ENCODE measurements around the gene ENG. TPM values are rescaled to one million over a fixed set of nuclear protein-coding genes. Genes with fewer than 3 reads are reported as not detected.
A peak's percentile ranks its signal among the peaks of the same experiment; 100 is the strongest.

The ENG gene
- total and polyA plus RNA-seq, 2 experiments from 2014 or later = 1.4 to 2.6 TPM

DNA sequence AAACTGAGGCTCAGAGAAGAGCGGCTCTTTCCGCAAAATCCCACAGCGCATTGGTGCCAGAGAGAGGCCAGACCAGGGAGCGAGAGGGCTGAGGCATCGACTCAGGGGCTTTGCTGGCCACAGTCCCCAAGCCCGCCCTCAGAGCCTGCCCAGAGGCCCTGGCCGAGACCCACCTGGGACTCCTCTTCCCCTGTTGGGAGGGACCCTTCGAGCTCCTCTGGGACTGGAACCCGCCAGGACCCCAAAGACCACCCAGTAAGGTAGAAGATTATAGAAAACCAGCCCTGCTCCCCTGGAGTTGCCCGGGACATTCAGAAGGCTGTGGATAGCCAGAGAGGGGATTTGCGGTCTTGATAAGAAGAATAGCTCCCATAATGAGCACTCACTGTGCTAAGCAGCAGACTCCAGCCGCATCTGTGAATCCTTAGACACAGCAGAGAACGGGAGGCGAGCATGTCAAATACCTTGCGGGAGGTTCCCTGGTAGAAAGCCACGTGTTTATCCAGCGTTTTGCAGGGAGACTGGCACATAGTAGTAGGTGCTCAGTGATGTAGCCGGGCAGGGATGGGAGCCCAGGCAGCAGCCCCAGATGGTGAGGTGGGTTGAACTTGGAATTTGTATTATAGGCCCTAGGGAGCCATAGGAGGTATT is 23.7 kb upstream of the ENG start:
- Histone ChIP-seq H3K79me2 (replicated peaks; ENCODE audit: insufficient read depth) (no peaks in the 10 kb centered on the region), H3K27ac (ENCODE audit: low read depth) (no peak overlapping the region), H4K20me1 (replicated peaks; ENCODE audit: insufficient read depth) (no peaks in the 10 kb centered on the region), H3K27me3 (ENCODE audit: insufficient read depth) (0 out of 2 replicates have a peak, but pooled peaks cover 6% of the 10 kb centered on the region), H3K36me3 (ENCODE audit: insufficient read depth) (no peaks in the 10 kb centered on the region), H2AFZ (peak overlapping the region; percentile 99), H3F3A (replicated peaks; ENCODE audit: low read depth) (peaks cover 17% of the 10 kb centered on the region; the same call in 1 of the 2 replicates), H3K4me1 (ENCODE audit: insufficient read depth) (peaks cover 5% of the 10 kb centered on the region), H3K4me3 (peak overlapping the region; percentile 73), H3K9me2 (ENCODE audit: insufficient read depth) (no peaks in the 10 kb centered on the region), H3K4me2 (peak overlapping the region; percentile 92)
- Mint-ChIP-seq H3K4me1 (peaks cover 15% of the 10 kb centered on the region), H3K36me3 (ENCODE audit: low read depth) (no peaks in the 10 kb centered on the region), H3K9me3 (no peaks in the 10 kb centered on the region), H3K4me3 (peak overlapping the region; percentile 81), H3K27ac (no peak overlapping the region), H3K27me3 (ENCODE audit: insufficient read depth, low read depth, poor library complexity) (peaks cover 26% of the 10 kb centered on the region)
- TF ChIP-seq CTCF (conservative IDR thresholded peaks at IDR 0.05; ENCODE audit: low read depth in 2 of 2) = no peak
- ATAC-seq (peak; percentile 38), DNase-seq (ENCODE audit: low spot score) (peak; percentile 54)

DNA sequence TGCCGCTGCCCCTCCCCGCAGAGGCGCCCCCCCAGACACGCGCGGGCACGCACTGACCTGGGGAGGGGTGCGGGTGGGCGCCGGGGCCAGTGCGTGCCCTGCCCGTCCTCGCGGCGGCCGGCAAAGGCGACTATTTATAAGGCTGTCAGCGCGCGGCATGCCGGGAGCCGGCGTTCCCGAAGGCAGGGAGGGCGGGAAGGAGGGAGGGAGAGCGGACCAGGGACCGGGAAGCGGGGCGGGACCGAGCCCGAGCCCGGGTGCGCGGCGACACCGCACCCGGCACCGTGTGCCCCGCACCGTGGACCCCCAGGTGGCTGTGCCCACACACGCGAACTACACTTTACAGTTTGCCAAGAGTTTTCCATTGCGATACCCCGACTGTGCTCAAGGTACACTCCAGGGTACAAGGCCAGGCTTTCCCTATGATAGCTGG is 23.1 kb upstream of the ENG start, which contains the start of gene AK1:
Gene AK1, minus strand, starts transcription at position 110 of the 433 bp plus-strand sequence. CDS start 3,058 bp downstream, outside the sequence.
- Histone ChIP-seq H3K4me1 (ENCODE audit: insufficient read depth) (peaks cover 5% of the 10 kb centered on the region), H3K9me2 (ENCODE audit: insufficient read depth) (no peaks in the 10 kb centered on the region), H2AFZ (peak within 1 kb of the TSS; percentile 99), H3K36me3 (ENCODE audit: insufficient read depth) (no peaks in the 10 kb centered on the region), H3K27ac (ENCODE audit: low read depth) (no peak within 1 kb of the TSS), H4K20me1 (replicated peaks; ENCODE audit: insufficient read depth) (no peaks in the 10 kb centered on the region), H3F3A (replicated peaks; ENCODE audit: low read depth) (peaks cover 16% of the 10 kb centered on the region; the same call in 1 of the 2 replicates), H3K4me2 (peak within 1 kb of the TSS; percentile 92), H3K27me3 (ENCODE audit: insufficient read depth) (0 out of 2 replicates have a peak, but pooled peaks cover 6% of the 10 kb centered on the region), H3K4me3 (peak within 1 kb of the TSS; percentile 73), H3K79me2 (replicated peaks; ENCODE audit: insufficient read depth) (no peaks in the 10 kb centered on the region)
- ATAC-seq (peak; percentile 82), DNase-seq (ENCODE audit: low spot score) (peak; percentile 81)
- H3K27me3 Mint-ChIP-seq (ENCODE audit: insufficient read depth, low read depth, poor library complexity) = peaks cover 25% of the 10 kb centered on the region
- no peaks in the 10 kb centered on the region for H3K36me3 Mint-ChIP-seq (ENCODE audit: low read depth)
- H3K4me3 Mint-ChIP-seq = peak within 1 kb of the TSS; percentile 89
- peaks cover 12% of the 10 kb centered on the region for H3K4me1 Mint-ChIP-seq
- no peaks in the 10 kb centered on the region for H3K9me3 Mint-ChIP-seq
- TF ChIP-seq ETS1 (IDR thresholded peaks at IDR 0.05) (no peak), POLR2AphosphoS5 (IDR thresholded peaks at IDR 0.05; ENCODE audit: low read depth) (peak; percentile 69)
- 0 out of 2 replicates have a peak within 1 kb of the TSS, but pooled peaks have one; percentile 56 for H3K27ac Mint-ChIP-seq

Data from GM23338 (cell line).